Upper lobe of left lung (tissue), 4 donors: Measurements from ENCODE around the gene CRYGB.

ENCODE experiments used
- CTCF ChIP-seq, 6 experiments: fragments of 450-650 bp in 4 of 6; fragments of 200-600 bp in 2 of 6; sonication (generic) in 2 of 6; IDR thresholded peaks; one replicate each; pipeline ENCODE4 v1.5.1; 2016 to 2019; ENCODE audit warnings: antibody characterized with exemption in 6 of 6
- EP300 ChIP-seq, 4 donors: sonication (generic); formaldehyde crosslinking; IDR thresholded peaks; one replicate each; pipeline ENCODE4 v1.5.1; 2017; ENCODE audit warnings: antibody characterized with exemption in 4 of 4, control low read depth in 2 of 4
- POLR2A ChIP-seq, 4 donors: fragments of 450-650 bp; IDR thresholded peaks; one replicate each; pipeline ENCODE4 v1.5.1; 2016 to 2017; ENCODE audit warnings: antibody characterized with exemption in 4 of 4, mild to moderate bottlenecking in 2 of 4
- POLR2AphosphoS5 ChIP-seq, 2 donors: sonication (generic); formaldehyde crosslinking; IDR thresholded peaks; one replicate each; pipeline ENCODE4 v1.5.1; 2017; ENCODE audit warnings: antibody characterized with exemption in 2 of 2

DNA sequence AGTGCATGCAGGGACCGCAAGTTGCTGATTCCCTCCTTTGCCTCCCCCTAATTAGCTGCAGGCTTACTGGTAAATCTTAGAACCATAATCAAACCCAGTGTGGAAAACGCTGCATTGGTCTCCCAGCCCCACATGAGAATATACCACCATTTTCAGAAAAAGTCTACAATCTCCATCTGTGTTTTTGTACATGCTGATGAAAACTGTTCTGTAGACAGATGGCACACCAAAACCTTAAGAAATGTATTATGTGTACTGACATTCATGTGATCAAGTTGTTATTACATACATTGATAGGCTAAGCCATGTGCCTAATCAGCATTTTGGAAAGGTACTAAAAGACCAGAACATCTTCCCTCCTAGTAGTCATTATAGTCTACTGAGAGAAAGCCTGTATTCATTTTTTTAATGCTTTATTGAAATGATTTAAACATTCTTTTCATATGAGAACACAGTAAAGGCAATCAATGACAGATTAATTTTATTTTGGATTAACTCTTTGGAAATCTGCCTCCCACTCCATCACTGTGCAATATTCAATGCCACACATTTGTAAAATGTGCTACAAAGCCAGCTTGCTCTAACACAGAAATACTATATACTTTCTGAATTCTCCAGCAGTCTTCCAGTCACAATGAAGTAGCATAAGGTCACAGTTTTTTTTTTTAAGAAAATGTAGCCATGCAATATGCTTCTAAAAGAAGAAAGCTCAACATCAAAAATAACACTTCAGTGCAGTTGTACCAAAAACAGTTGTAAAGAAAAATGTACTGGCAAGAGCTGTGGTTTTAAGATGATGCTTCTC lies 19.2 kb upstream of the CRYGB start:
- TF ChIP-seq CTCF (IDR thresholded peaks at IDR 0.05) (no peak), POLR2A (IDR thresholded peaks at IDR 0.05) (no peak), POLR2AphosphoS5 (IDR thresholded peaks at IDR 0.05) (no peak), EP300 (IDR thresholded peaks at IDR 0.05) (no peak)
